Left lung (tissue), 10 donors: ENCODE data around the gene SKA1. TPM values are rescaled to one million over a fixed set of nuclear protein-coding genes. Genes with fewer than 3 reads are reported as not detected.
A peak's percentile ranks its signal among the peaks of the same experiment; 100 is the strongest.

Source experiments
- ATAC-seq: fragments of 200-7000 bp; cut with Tn5 transposase; one replicate; pipeline ENCODE4 v1.9.1; 2020; ENCODE audit warnings: moderate library complexity
- DNase-seq, 4 donors: peaks; one replicate each; pipeline ENCODE4 v3.0.0-alpha.2; 2013 to 2020
- H3K27ac ChIP-seq, 2 donors: fragments of 200-600 bp; sonication (generic) in 1 of 2; one replicate each; pipeline versions ENCODE4 v1.5.0 to v1.8.0; 2020 to 2021
- H3K27me3 ChIP-seq, 2 donors: fragments of 200-600 bp; sonication (generic) in 1 of 2; one replicate each; pipeline versions ENCODE4 v1.5.0 to v1.8.0; 2020 to 2021
- H3K36me3 ChIP-seq, 2 donors: fragments of 200-600 bp; sonication (generic) in 1 of 2; one replicate each; pipeline versions ENCODE4 v1.5.0 to v1.8.0; 2020 to 2021
- H3K4me1 ChIP-seq, 2 donors: fragments of 200-600 bp; one replicate each; pipeline ENCODE4 v1.8.0; 2021
- H3K4me3 ChIP-seq, 2 donors: fragments of 200-600 bp; sonication (generic) in 1 of 2; one replicate each; pipeline versions ENCODE4 v1.5.0 to v1.8.0; 2020 to 2021; ENCODE audit warnings: mild to moderate bottlenecking in 1 of 2
- H3K9me3 ChIP-seq, 2 donors: fragments of 200-600 bp; sonication (generic) in 1 of 2; one replicate each; pipeline versions ENCODE4 v1.5.0 to v1.8.0; 2020 to 2021
- intact Hi-C, 2 donors: fragments of 100-400 bp; cut with DNase I; formaldehyde crosslinking; loops; one replicate each; pipeline versions ENCODE4 v1.11.2 to v1.14.2; 2022
- polyA plus RNA-seq, 6 donors: library from polyadenylated mRNA; unstranded; fragments of 120-200 nt; gene quantifications; one replicate each; pipeline ENCODE4 v1.2.1, GENCODE V29; 2013; ENCODE audit not compliant: insufficient read length in 6 of 6
- total RNA-seq, 2 donors: library from RNA; stranded (reverse); fragmentation: NEBNext Ultra II Directional; extraction: Animal tissue kit (Norgen Biotek cat#: 25700); gene quantifications; one replicate each; pipeline ENCODE4 v1.2.1, GENCODE V29; 2021
- TF ChIP-seq, protein P1 (sequence below), 2 donors: fragments of 200-600 bp; sonication (generic) in 1 of 2; IDR thresholded peaks; one replicate each; pipeline versions ENCODE4 v1.5.0 to v1.8.0; 2021; ENCODE audit warnings: antibody characterized with exemption in 2 of 2
- donor health status: DM: no; HTN: yes; CAD: no.
- donor health status: DM: no; HTN: no; CAD: no.

Gene SKA1
- total and polyA plus RNA-seq, 8 donors, result 2.4 to 12.4 (median 6.1) TPM

DNA sequence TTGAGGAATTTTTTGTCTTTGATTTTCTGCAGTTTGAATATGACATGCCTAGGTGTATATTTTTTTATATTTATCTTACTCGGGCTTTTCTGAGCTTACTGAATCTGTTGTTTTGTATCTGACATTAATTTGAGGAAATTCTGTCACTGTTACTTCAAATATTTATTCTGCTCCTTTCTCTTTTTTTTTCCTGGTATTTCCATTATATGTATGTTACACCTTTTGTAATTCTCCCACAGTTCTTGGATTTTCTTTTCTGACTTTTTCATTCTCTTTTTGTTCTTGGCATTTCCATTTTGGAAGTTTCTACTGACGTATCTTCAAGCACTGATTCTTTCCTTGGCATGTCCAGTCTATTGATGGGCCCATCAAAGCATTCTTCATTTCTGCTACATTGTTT, 24.1 kb upstream of the SKA1 start:
- ATAC-seq (no peak), DNase-seq (no peak)
- TF ChIP-seq, protein P1, sequence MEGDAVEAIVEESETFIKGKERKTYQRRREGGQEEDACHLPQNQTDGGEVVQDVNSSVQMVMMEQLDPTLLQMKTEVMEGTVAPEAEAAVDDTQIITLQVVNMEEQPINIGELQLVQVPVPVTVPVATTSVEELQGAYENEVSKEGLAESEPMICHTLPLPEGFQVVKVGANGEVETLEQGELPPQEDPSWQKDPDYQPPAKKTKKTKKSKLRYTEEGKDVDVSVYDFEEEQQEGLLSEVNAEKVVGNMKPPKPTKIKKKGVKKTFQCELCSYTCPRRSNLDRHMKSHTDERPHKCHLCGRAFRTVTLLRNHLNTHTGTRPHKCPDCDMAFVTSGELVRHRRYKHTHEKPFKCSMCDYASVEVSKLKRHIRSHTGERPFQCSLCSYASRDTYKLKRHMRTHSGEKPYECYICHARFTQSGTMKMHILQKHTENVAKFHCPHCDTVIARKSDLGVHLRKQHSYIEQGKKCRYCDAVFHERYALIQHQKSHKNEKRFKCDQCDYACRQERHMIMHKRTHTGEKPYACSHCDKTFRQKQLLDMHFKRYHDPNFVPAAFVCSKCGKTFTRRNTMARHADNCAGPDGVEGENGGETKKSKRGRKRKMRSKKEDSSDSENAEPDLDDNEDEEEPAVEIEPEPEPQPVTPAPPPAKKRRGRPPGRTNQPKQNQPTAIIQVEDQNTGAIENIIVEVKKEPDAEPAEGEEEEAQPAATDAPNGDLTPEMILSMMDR (IDR thresholded peaks at IDR 0.05), result no peak
- peaks cover 2 to 54% of the 10 kb centered on the region in 2 donors for H3K27me3 ChIP-seq
- no peaks in the 10 kb centered on the region for H3K4me1 ChIP-seq
- intact Hi-C loops, result loop anchor here in 1 of 2 donors (10.0 kb wide), 1 partner anchor 126 kb away; no protein-coding TSS in a partner anchor
- H3K9me3 ChIP-seq, result no peaks in the 10 kb centered on the region
- H3K27ac ChIP-seq, result no peak overlapping the region
- H3K4me3 ChIP-seq, result no peak overlapping the region
- H3K36me3 ChIP-seq, result no peaks in the 10 kb centered on the region

GRCh38 chr18:50356036-50356945, 18.6 kb upstream of the SKA1 start:
- TF ChIP-seq, protein P1 (IDR thresholded peaks at IDR 0.05), result no peak
- H3K4me3 ChIP-seq, result no peak overlapping the region
- H3K4me1 ChIP-seq, result peaks cover 0 to 8% of the 10 kb centered on the region in 2 donors
- peaks cover 2 to 57% of the 10 kb centered on the region in 2 donors for H3K27me3 ChIP-seq
- peak overlapping the region in 1 of 2 donors; percentile 34 for H3K27ac ChIP-seq
- no peaks in the 10 kb centered on the region for H3K36me3 ChIP-seq
- ATAC-seq, result peak; percentile 69
- no peaks in the 10 kb centered on the region for H3K9me3 ChIP-seq
- intact Hi-C loops, result loop anchor here in 1 of 2 donors (10.0 kb wide), 1 partner anchor 131 kb away; no protein-coding TSS in a partner anchor
- no peak for DNase-seq

DNA sequence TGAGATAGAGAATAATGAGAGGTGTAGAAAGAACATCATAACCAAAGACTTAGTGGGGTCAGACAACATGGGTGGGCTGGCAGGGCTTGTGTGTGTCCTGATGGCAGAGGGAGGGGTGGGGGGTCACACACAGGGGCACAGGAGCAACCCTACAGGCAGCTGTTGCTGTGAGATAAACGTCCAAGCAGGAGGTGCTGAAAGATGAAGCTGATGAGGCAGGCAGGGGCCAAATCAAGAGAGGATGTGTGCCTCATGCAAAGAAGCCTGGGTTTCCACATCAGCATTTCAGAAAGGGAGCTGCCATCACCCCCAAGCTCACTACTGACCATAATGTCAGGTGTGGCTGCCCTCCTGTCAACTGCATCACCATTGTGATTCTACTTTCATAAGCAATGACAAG, 16.0 kb upstream of the SKA1 start:
- intact Hi-C loops, result loop anchor here in 1 of 2 donors (10.0 kb wide), 1 partner anchor 134 kb away; no protein-coding TSS in a partner anchor
- ATAC-seq (no peak), DNase-seq (no peak)
- no peaks in the 10 kb centered on the region for H3K9me3 ChIP-seq
- peaks cover 0 to 8% of the 10 kb centered on the region in 2 donors for H3K4me1 ChIP-seq
- no peak overlapping the region for H3K27ac ChIP-seq
- H3K4me3 ChIP-seq, result no peak overlapping the region
- TF ChIP-seq, protein P1 (IDR thresholded peaks at IDR 0.05), result no peak
- H3K27me3 ChIP-seq, result peaks cover 0 to 32% of the 10 kb centered on the region in 2 donors
- H3K36me3 ChIP-seq, result no peaks in the 10 kb centered on the region

- ATAC-seq, result no peak
- no peak for DNase-seq
- intact Hi-C loops, result loop anchor here in 1 of 2 donors (10.0 kb wide), 1 partner anchor 135 kb away; no protein-coding TSS in a partner anchor
- peaks cover 0 to 30% of the 10 kb centered on the region in 2 donors for H3K27me3 ChIP-seq
- peaks cover 0 to 8% of the 10 kb centered on the region in 2 donors for H3K4me1 ChIP-seq
- H3K9me3 ChIP-seq, result no peaks in the 10 kb centered on the region
- no peak overlapping the region for H3K27ac ChIP-seq
- no peak overlapping the region for H3K4me3 ChIP-seq
- TF ChIP-seq, protein P1 (IDR thresholded peaks at IDR 0.05), result no peak
- H3K36me3 ChIP-seq, result no peaks in the 10 kb centered on the region
These were observed 15.0 kb upstream of the SKA1 start for GRCh38 chr18:50359806-50360205.

- H3K27me3 ChIP-seq, result peaks cover 0 to 28% of the 10 kb centered on the region in 2 donors
- intact Hi-C loops, result no loop called here
- DNase-seq, result no peak
- no peak overlapping the region for H3K27ac ChIP-seq
- no peak overlapping the region for H3K4me3 ChIP-seq
- no peaks in the 10 kb centered on the region for H3K36me3 ChIP-seq
- H3K9me3 ChIP-seq, result no peaks in the 10 kb centered on the region
- H3K4me1 ChIP-seq, result peaks cover 0 to 8% of the 10 kb centered on the region in 2 donors
- TF ChIP-seq, protein P1 (IDR thresholded peaks at IDR 0.05), result no peak
- no peak for ATAC-seq
These were observed 14.2 kb upstream of the SKA1 start for GRCh38 chr18:50360611-50361010.
